Brain pericyte (primary cell): Measurements from ENCODE around the gene GSS.

Experiments used
- DNase-seq: peaks from one replicate; pipeline ENCODE4 v3.0.0-alpha.2; 2012; ENCODE audit warnings: low read depth, low spot score

Gene GSS

DNA sequence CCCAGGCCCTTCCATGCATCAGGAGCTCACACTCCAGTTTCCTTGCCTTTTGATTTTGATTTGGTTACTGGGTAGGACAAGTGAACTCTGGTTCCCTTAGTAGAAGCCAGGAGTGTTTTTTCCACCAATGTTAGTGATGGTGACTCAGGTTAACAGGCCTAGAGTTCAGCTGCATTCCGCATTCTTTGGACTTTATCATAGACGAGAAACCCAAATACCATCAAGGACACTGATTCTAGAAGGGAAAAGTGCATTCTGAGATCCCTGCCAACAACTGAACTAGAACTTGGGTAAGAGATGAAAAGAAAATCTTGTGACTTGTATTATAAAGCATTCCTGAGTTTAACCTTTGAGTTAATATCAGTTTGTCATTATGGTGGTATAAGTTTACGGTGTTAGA is 8.9 kb downstream of the GSS start:
- DNase-seq: no peak

DNA sequence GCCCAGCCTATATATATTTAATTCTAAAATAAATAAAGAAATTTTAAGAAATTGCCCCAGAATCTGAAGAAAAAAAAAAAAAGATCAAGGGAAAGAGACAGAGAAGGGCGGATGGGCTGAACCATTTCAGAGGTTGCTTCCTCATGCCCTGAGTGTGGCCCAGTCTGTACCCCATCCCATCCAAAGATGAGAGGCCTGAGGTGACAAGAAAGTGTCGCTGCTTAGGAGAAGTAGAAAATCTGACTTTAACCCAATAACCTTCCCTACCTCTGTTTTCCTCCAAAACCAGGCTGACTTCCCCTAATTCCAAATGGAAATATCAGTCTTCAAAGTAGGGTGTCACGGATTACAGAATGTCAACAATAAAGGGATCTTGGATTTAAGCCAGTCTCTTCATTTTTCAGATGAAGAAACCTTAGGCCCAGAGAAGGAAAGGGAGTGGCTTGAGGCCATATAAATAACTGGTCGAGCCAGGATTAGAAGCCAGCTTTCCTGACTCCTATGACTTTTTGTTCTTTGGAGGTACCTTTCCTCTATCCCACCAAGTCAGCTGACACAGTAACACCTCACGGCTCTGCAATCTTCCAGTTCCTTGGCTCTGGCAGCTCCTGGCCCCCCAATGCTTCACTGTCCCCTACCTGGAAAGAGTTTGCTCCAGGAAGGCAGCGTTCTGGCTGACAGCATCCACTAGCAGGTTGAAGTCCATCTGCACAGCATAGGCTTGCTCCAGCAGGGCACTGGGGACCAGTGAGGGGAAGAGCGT is 10.1 kb downstream of the GSS start:
- no peak for DNase-seq

DNA sequence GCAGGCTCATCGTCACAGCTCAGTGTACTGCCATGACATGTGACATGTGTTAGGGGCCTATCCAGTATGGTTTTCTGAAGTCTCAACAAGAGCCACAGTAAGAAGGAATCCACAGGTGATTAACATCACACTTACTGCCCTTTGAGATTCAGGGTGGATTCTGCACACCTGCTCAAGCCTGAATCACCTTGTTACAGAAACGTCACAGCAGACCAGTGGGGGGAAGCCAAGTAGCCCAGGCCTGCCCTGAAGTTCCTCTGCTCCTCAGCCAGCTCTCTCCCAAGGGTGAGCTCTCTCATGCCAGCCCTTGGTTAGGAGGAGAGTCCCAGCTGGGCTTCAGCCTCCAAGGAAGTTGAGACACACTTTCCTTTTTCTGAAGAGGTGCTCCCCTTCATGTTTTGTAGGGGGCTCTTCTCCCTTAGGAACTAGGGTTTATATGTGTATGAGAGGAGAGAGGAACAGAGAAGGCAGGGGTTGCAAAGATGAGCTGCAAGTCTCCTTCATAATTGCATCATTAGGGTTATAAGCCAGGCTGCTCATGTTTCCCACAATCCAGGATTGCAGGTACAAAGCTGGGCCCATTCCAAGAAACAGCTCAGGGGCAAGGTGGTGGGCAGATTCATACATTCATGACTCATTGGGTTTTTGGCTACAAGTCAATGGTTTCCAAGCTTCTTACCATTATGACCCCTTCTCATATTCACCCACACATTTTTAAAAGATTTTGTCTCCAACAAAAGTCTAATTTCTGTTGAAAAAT is 11.6 kb downstream of the GSS start:
- DNase-seq: no peak

DNA sequence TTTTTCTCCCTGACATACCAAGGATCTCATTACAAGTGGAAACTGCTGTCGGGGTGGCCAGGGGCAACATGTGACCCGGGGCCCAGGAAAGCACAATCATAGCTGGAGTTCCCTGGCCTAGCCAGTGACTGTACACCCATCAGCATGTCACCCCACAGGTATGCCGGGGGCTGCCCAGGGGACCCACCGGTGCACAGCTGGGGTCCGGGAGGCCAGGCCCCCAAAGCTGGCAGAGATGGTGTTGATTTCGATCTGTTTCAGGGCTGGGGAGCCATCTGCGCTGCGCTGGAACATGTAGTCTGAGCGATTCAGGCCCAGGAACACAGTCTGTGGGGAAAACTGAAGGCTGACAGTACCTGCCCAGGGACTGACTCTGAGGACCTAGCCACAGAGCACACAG is 13.3 kb downstream of the GSS start:
- DNase-seq: no peak

DNA sequence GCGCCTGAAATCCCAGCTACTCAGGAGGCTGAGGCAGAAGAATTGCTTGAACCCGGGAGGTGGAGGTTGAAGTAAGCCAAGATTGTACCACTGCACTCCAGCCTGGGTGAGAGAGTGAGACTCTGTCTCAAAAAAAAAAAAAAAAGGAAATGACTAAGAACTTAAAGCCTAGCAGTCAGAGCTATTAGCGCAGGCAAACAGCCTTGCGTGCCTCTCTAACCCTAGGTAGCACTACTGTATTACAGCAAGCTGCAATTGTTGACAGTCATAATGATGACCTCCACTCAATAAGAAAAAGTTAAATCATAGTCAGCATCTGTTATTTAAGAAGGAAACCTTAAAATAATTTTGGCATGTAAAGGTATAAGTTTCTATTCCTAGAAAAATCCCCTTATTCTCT is 14.4 kb downstream of the GSS start:
- DNase-seq: no peak

DNA sequence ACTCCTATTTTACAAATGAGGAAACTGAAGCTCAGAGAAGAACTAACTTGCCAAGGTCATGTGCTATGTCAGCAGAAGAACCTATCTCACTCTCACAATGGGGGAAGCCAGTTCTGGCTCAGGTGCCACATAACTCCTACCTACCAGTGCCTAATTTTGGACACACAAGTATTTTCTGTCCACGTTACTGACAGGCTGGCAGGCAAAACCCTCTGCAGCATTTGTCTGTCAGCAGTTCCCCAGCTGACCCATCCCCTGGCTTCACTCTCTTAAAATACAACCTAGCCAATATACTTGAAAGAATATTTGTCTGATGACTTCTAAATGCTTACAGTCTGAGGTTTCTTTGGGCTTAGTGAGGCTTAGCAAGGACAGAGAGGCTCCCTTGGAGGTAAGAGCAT is 15.5 kb downstream of the GSS start:
- DNase-seq: no peak

DNA sequence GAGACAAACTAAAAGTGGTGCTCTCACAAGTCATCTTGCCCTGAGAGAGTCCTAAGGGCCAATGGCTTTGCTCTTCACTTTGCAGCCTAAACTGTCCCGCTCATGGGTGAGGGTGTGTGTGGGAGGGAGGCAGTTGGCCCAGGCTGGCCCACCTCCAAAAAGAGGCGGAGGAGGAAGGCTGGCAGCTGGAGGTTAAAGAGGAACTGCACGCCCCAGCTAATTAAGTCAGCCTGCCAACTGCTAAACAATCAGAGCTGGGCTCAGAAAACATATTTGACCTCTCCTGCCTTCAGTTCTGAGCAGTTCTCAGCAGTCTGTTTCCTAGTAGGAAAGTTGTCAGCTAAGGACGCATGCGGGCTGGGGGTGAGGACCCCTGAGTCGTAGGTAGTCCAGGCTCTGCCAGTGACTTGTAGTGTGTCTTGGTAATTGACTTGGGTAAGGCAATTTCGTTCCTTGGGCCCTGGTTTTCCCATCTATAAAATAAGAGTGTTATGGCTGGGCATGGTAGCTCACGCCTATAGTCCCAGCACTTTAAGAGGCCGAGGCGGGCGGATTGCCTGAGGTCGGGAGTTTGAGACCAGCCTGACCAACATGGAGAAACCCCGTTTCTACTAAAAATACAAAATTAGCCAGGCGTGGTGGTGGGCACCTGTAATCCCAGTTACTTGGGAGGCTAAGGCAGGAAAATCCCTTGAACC is 17.0 kb downstream of the GSS start:
- no peak for DNase-seq

DNA sequence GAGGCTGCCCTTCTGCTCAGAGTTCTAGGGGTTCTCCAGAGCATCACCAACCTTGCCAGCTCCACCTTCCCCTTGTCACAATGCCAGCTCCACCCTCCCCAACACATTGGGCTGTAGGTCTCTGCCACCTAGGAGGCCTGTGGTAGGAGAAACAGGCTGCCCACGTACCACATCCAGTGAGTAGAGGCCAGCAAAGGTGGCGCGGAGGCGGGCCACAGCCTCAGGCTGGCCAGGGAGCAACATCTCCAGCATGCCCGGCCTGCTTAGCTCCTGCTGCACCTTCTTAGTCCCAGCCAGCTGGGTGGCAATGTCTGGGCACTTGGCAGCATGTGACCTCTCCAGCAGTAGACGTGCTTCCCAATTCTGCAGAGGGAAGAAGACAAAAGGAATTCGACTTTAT is 23.8 kb downstream of the GSS start:
- DNase-seq: no peak

DNA sequence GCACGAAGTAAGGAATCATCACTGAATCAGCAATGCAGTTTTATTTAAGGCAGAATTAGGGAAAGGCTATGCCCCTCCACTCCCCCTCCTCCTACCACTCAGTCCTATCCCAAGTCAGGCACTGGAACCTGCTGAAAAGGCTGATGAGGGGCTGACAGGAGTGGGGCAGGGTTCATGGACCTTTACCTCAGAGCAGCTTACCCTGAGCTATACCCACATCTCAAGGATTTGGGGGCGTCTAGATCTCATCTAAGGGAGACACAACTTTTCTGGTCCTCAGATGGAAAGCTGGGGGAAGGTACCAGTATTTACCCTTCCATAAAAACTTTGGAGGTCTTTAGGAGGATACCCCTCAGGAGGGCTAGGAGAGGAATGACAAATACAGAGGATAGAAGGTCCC is 27.2 kb downstream of the GSS start:
- DNase-seq: no peak

DNA sequence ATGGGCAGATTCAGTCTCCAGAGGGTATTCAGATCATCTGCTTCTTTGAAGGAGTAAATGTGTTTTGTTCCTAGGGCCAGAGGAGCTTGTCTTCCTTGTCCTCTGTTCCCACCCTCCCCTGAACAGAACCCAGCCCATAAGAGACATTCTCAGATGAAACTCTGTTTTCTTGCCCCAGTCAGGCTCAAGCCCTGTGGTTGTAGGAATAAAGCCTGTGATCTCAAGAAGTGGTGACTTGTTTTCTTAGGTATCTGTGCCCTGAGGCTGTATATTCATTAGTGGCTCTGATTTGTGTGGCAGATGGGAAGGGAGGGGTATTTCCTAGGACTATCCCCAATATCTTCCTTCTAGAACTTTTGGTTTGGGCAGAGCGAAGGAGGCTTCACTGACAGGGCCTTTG is 27.9 kb downstream of the GSS start:
- DNase-seq: no peak

DNA sequence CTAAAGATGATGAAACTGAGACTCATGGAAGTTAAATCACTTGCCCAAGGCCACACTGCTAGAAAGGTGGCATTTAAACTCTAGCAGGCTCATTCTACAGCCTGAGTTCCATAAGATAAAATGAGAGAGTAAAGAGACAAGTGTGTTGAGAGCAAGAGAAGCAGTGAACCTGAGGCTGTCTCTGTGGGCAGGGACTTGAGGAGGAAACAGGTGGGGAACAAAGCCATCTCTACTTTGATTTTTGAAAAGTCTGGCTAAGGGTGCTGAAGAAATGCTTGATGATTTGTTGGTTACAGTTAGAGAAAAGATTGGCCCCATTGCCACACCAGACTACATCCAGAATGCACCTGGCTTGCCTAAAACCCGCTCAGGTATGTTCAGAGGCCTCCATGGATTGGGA is 29.0 kb downstream of the GSS start:
- DNase-seq: no peak

DNA sequence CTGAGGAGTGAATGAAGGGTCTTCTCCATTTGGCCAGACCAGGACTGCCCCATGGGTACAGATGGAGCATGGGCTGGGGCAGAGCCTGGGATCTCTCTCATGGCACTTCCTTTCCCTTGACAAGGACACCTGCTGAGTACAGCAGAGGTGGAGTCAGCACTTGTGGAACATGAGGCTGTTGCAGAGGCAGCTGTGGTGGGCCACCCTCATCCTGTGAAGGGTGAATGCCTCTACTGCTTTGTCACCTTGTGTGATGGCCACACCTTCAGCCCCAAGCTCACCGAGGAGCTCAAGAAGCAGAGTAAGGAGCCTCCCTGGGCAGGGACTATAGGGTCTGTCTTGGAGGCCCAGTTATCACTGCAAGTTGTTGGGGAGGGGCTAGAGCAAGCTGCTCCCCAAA is 29.6 kb downstream of the GSS start:
- no peak for DNase-seq

DNA sequence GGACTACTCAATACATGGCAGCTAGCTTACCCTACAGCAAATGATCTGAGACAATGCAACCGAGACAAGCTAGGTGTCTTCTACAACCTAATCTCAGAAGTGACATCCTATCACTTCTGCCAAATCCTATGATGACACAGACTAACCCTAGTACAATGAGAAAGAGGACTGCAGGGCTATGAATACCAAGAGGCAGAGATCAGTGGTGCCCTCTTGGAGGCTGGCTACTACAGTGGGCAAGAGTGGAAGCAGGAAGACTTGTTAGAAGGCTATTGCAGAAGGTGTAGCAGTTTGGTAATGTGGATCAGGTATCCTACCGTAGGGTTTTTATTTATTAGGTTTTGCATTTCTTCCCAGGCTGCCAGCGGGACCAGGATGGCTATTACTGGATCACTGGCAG is 30.3 kb downstream of the GSS start:
- no peak for DNase-seq

DNA sequence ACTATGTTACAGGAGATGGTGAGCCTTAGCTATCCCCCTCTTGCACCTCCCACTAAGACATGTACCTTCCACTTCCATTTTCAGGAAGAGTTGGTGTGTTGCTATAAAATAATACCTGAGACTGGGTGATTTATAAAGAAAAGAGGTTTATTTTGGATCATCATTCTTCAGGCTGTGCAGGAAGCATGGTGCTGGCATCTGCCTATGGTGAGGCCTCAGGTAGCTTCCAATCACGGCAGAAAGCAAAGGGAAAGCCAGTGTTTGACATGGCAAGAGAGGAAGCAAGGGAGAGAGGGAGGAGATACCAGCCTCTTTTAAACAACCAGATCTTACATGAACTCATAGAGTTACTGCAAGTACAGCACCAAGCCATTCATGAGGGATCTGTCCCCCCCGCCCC is 32.2 kb downstream of the GSS start:
- DNase-seq: no peak

DNA sequence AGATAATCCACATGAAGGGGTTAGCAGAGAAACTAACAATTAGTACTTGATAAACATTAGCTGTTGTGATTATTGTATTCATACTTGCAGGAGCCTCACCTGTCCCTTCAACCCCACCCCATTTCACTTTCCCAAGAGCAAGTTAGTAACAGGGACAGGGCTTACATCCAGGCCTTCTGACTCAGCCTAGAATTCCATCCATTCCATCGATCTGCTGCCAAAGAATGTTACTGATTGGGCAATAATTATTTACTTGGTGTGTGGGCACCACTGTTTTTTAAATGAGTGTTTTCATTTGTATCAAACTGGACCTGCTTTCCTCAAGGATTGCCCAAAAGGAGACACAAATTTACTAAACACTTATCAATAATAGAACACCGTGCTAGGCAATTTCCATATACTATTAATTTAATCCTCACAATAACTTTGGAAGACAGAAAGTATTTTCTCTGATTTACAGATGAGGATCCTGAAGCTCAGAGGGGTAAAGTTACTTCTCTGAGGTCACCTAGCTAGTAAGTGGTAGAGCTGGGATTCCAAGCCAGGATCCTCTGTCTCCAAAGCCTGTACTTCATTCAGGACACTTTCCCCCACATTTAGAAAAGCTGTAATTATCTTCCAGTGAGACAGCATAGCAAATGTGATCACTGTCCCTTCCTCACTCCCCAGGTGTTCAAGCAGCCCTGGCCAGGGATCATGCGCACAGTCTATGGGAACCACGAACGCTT is 32.8 kb downstream of the GSS start:
- no peak for DNase-seq

DNA sequence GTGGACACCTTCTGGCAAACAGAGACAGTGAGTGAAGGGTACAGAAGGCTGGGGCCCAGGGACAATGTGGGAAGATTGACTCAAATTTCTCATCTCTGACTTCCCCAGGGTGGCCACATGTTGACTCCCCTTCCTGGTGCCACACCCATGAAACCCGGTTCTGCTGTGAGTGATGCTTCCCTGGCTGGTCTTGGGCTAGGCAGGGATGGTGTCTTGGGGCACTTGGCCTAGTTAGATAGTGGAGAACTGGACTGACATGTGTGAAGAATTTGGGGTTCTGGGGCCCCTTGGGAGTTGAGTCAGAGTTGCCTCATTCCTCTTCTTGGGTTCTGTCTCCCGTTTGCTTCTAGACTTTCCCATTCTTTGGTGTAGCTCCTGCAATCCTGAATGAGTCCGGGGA is 34.2 kb downstream of the GSS start:
- no peak for DNase-seq

DNA sequence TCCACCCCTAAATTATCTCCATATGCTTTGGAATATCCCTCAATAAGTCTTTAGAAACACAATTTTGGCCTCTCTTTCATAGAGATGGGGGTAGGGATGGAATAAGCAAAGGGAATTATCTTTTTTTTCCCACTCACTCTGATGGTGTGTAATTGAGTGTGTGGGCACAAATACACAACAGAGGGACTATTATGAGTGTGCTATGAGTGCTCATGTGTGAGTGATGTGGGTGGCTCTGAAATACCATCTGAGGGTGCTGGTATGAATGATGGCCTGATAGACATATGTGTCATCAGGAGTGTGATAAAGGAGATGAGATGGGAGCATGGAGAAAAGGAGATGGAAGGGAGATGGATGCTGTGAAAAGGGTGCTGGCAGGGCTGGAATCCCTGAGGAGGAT is 35.6 kb downstream of the GSS start:
- no peak for DNase-seq

DNA sequence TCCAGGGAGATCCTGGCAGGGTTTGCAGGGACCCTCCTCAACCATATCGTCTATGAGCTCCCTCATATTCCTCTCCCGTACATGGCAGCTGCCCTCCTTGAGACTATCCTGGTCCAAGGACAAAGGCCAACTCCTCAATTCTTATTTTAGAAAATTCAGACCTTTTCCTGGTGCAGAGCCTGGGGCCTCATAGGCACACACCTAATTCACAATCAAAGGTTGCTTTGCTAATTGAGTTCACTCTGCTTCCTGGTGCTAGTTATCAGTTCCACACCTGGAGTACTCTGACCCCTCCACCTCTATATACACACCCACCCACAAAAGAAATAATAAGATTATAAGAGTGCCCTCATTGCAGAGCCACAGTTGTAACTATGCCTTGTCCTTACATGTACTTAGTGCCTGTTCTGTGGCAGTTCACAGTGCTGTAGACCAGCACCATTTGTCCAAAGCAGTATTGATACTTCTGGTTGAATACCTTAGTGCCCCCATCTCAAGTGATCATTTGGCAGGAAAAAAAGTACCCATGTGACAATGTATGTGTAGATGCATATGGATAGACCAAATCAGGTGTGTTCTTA is 38.7 kb downstream of the GSS start:
- no peak for DNase-seq

DNA sequence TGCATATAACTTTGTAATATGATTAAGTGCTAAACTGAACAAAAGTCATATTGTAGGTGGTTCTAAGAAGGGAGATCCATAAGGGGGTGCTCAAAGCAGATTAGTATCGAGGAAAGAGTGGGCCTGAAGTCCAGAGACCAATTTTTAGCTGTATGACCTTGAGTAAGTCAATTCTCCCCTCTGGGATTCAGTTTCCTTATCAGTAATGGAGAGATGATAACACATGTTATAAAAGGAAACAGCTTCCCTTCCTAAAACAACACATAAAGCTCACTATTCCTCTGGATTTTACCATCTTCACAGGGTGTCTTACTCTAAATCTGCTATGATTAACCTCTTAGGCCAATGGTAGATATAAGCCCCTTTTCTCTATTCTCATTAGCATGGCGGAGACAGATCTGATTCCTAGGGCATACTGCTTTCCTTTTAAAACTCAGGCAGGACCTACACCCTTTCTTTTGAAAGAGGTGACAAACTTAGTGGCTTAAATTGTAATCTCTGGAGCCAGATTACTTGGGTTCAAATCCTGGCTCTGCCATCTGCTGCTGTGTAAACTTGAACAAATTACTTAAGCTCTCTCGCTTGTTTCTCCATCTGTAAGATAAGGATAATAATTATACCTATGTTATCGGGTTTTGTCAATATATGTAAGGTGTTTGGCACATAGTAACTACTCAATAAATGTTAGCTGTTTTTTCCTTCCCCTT is 39.7 kb downstream of the GSS start:
- DNase-seq: no peak

DNA sequence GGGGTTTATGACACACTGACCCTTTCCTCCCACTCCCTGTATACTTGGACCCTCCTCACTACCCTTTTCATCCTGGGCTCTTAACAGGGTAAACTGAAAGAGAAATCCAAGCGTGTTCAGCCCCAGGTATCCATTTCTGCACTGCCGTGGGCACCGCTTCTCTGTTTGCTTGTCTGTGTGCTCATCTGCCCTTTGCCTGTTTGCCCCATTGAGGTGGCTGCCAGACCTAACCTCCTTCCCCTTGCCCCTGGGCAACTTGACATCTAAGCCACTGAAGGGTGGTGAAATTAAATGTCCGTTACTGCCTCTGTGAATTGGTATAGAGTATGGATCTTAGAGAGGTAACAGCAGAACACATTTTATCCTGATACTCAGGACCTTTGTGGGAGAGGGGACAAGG is 40.5 kb downstream of the GSS start:
- no peak for DNase-seq
